OCI-M1 (cell line): ENCODE measurements around the gene RAB3A.

ENCODE experiments used
- DNase-seq: peaks from one replicate; lab custom pipeline; 2025; lab: John Stamatoyannopoulos, UW

The RAB3A gene

GRCh38 chr19:18149596-18149975, 54.3 kb downstream of the RAB3A start:
- no peak for DNase-seq

GRCh38 chr19:18147396-18147795, 56.4 kb downstream of the RAB3A start:
- no peak for DNase-seq
